HepG2 (cell line): ENCODE measurements around the gene FTCD. TPM values are rescaled to one million over a fixed set of nuclear protein-coding genes. Genes with fewer than 3 reads are reported as not detected.
A peak's percentile ranks its signal among the peaks of the same experiment; 100 is the strongest.

Experiments
- CCDC6 ChIP-seq: sonication (generic); formaldehyde crosslinking; IDR thresholded peaks from 2 replicates; pipeline ENCODE4 v1.8.1; 2022; ENCODE audit warnings: mild to moderate bottlenecking, missing genetic modification reagents, moderate library complexity
- DZIP1 ChIP-seq: sonication (generic); formaldehyde crosslinking; IDR thresholded peaks from 2 replicates; pipeline ENCODE4 v1.5.0; 2020; ENCODE audit warnings: mild to moderate bottlenecking, missing genetic modification reagents
- MYC ChIP-seq: sonication (generic); formaldehyde crosslinking; IDR thresholded peaks from 2 replicates; pipeline ENCODE4 v1.9.0; 2021; ENCODE audit warnings: missing genetic modification reagents, borderline replicate concordance
- POLR2A ChIP-seq, 2 experiments: IDR thresholded peaks; 2 replicates each; pipeline ENCODE4 v1.6.1; 2011; ENCODE audit warnings: low read depth in 2 of 2, low read length in 2 of 2, mild to moderate bottlenecking in 1 of 2, moderate library complexity in 1 of 2; ENCODE audit not compliant: insufficient read depth in 1 of 2
- SIN3A ChIP-seq: IDR thresholded peaks from 2 replicates; pipeline ENCODE4 v1.6.1; 2011; ENCODE audit warnings: low read depth, mild to moderate bottlenecking, control low read depth, low read length, borderline replicate concordance
- ZBTB25 ChIP-seq: IDR thresholded peaks from 2 replicates; pipeline ENCODE4 v1.6.1; 2018; ENCODE audit warnings: missing genetic modification reagents
- ZMAT3 ChIP-seq: sonication (generic); formaldehyde crosslinking; conservative IDR thresholded peaks from 2 replicates; pipeline ENCODE4 v1.7.0; 2021; ENCODE audit warnings: missing genetic modification reagents
- ZNF24 ChIP-seq: fragments of 450-650 bp; IDR thresholded peaks from 2 replicates; pipeline ENCODE4 v1.6.1; 2017; ENCODE audit warnings: antibody characterized with exemption, mild to moderate bottlenecking
- ZNF530 ChIP-seq: sonication (generic); formaldehyde crosslinking; IDR thresholded peaks from 2 replicates; pipeline ENCODE4 v1.5.0; 2020; ENCODE audit warnings: low read depth, mild to moderate bottlenecking, missing genetic modification reagents
- ZNF577 ChIP-seq: sonication (generic); formaldehyde crosslinking; IDR thresholded peaks from 2 replicates; pipeline ENCODE4 v1.4.0; 2020; ENCODE audit warnings: mild to moderate bottlenecking, low read depth, missing genetic modification reagents, borderline replicate concordance
- ZNF703 ChIP-seq: sonication (generic); formaldehyde crosslinking; IDR thresholded peaks from 2 replicates; pipeline ENCODE4 v1.5.1; 2020; ENCODE audit warnings: missing genetic modification reagents, mild to moderate bottlenecking, moderate library complexity, borderline replicate concordance
- ZNF883 ChIP-seq: sonication (generic); formaldehyde crosslinking; IDR thresholded peaks from 2 replicates; pipeline ENCODE4 v1.5.1; 2020; ENCODE audit warnings: mild to moderate bottlenecking, missing genetic modification reagents; ENCODE audit errors: not compliant biosample characterization
- polyA plus RNA-seq, 8 experiments: library from polyadenylated mRNA; depleted of rRNA in 3 of 8; stranded (reverse) in 7 of 8; unstranded in 1 of 8; fragments of >200 nt; fragmentation: Illumina TruSeq in 4 of 8; extraction: Trizol in 4 of 8; gene quantifications; 2 replicates each; pipeline versions ENCODE4 v1.2.1 to v1.2.3, GENCODE V29; 2011 to 2016; ENCODE audit warnings: low read depth in 4 of 8, missing spikeins in 1 of 8, mixed read lengths in 1 of 8; ENCODE audit not compliant: insufficient read depth in 1 of 8
- total RNA-seq, 5 experiments: library from RNA; depleted of rRNA; stranded (reverse); fragments of >200 nt; fragmentation: Illumina TruSeq; extraction: Trizol; gene quantifications; 2 replicates each; pipeline ENCODE4 v1.2.3, GENCODE V29; 2016; ENCODE audit warnings: low read depth in 1 of 5
- TF ChIP-seq, protein P1 (sequence below): sonication (generic); formaldehyde crosslinking; IDR thresholded peaks from 2 replicates; pipeline ENCODE4 v1.9.0; 2021; ENCODE audit warnings: missing genetic modification reagents, borderline replicate concordance
- TF ChIP-seq, protein P2 (sequence below): IDR thresholded peaks from 2 replicates; pipeline ENCODE4 v1.6.1; 2016; ENCODE audit warnings: mild to moderate bottlenecking, missing biosample characterization, missing genetic modification reagents
- TF ChIP-seq, protein P3 (sequence below): sonication (generic); formaldehyde crosslinking; conservative IDR thresholded peaks from 2 replicates; pipeline ENCODE4 v1.8.1; 2023; ENCODE audit warnings: missing genetic modification reagents
- TF ChIP-seq, protein P4 (sequence below): sonication (generic); formaldehyde crosslinking; IDR thresholded peaks from 2 replicates; pipeline ENCODE4 v1.5.1; 2020; ENCODE audit warnings: mild to moderate bottlenecking, missing genetic modification reagents, moderate library complexity

Gene FTCD
- total and polyA plus RNA-seq, 2 of the 13 experiments (the other 11 are each of a cell fraction or from before 2014, with no cell fraction given): 75.7 to 105 TPM

DNA sequence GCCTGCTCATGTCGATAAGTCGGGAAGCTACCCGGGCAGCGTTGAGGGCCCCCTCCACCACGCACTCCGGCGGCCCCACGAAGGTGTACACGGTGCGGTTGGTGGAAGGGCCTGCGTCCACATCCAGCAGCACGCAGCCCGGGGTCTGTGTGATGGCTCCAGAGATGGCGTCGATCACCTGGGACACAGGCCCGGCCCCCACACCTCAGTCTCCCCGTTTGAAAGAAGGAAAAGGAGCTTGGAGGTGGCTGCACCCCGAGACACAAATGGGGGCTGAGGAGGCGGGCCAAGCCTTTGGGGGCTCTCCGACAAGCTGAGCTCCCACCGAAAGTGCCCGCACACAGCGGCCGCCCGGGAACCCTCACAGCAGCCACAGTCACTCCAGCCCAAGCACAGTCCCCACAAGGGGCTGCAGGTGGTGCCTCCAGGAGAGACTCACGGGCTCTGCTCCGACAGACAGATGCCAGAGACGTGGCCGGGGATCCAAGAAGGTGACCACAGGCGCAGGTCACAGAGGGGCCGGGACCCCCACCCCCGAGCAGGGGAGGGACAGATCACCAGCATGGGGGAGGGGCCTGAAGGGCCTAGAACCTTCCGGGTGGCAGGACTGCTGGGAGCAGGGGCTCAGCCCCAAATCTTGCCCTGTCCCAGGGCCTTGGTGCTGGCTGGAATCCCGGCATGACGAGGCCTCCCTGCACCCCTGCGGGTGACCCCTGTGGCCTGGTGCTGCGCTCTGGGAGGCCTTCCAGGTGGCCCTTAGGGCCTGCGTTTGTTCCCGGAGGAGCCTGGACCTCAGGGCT, 1.0 kb downstream of the FTCD start (continued):
- TF ChIP-seq, protein P1, sequence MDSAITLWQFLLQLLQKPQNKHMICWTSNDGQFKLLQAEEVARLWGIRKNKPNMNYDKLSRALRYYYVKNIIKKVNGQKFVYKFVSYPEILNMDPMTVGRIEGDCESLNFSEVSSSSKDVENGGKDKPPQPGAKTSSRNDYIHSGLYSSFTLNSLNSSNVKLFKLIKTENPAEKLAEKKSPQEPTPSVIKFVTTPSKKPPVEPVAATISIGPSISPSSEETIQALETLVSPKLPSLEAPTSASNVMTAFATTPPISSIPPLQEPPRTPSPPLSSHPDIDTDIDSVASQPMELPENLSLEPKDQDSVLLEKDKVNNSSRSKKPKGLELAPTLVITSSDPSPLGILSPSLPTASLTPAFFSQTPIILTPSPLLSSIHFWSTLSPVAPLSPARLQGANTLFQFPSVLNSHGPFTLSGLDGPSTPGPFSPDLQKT (CRISPR knock-in tag): no peak
- no peak for TF ChIP-seq DZIP1 (CRISPR knock-in tag)
- TF ChIP-seq ZNF703 (CRISPR knock-in tag): no peak
- TF ChIP-seq ZBTB25: no peak
- TF ChIP-seq, protein P2, sequence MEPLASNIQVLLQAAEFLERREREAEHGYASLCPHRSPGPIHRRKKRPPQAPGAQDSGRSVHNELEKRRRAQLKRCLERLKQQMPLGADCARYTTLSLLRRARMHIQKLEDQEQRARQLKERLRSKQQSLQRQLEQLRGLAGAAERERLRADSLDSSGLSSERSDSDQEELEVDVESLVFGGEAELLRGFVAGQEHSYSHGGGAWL: no peak
- no peak for TF ChIP-seq ZNF530 (CRISPR knock-in tag)
- TF ChIP-seq ZNF883 (CRISPR knock-in tag): no peak
- TF ChIP-seq CCDC6 (CRISPR knock-in tag): no peak
- no peak for TF ChIP-seq SIN3A
- TF ChIP-seq, protein P3, sequence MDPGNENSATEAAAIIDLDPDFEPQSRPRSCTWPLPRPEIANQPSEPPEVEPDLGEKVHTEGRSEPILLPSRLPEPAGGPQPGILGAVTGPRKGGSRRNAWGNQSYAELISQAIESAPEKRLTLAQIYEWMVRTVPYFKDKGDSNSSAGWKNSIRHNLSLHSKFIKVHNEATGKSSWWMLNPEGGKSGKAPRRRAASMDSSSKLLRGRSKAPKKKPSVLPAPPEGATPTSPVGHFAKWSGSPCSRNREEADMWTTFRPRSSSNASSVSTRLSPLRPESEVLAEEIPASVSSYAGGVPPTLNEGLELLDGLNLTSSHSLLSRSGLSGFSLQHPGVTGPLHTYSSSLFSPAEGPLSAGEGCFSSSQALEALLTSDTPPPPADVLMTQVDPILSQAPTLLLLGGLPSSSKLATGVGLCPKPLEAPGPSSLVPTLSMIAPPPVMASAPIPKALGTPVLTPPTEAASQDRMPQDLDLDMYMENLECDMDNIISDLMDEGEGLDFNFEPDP (CRISPR knock-in tag): no peak
- no peak for TF ChIP-seq POLR2A (IDR thresholded peaks at IDR 0.05; ENCODE audit: insufficient read depth in 1 of 2, low read depth in 2 of 2, low read length in 2 of 2)
- TF ChIP-seq MYC (CRISPR knock-in tag): no peak
- TF ChIP-seq ZNF577 (CRISPR knock-in tag): no peak
- TF ChIP-seq ZNF24: no peak
- no peak for TF ChIP-seq ZMAT3 (CRISPR knock-in tag)
- TF ChIP-seq, protein P4, sequence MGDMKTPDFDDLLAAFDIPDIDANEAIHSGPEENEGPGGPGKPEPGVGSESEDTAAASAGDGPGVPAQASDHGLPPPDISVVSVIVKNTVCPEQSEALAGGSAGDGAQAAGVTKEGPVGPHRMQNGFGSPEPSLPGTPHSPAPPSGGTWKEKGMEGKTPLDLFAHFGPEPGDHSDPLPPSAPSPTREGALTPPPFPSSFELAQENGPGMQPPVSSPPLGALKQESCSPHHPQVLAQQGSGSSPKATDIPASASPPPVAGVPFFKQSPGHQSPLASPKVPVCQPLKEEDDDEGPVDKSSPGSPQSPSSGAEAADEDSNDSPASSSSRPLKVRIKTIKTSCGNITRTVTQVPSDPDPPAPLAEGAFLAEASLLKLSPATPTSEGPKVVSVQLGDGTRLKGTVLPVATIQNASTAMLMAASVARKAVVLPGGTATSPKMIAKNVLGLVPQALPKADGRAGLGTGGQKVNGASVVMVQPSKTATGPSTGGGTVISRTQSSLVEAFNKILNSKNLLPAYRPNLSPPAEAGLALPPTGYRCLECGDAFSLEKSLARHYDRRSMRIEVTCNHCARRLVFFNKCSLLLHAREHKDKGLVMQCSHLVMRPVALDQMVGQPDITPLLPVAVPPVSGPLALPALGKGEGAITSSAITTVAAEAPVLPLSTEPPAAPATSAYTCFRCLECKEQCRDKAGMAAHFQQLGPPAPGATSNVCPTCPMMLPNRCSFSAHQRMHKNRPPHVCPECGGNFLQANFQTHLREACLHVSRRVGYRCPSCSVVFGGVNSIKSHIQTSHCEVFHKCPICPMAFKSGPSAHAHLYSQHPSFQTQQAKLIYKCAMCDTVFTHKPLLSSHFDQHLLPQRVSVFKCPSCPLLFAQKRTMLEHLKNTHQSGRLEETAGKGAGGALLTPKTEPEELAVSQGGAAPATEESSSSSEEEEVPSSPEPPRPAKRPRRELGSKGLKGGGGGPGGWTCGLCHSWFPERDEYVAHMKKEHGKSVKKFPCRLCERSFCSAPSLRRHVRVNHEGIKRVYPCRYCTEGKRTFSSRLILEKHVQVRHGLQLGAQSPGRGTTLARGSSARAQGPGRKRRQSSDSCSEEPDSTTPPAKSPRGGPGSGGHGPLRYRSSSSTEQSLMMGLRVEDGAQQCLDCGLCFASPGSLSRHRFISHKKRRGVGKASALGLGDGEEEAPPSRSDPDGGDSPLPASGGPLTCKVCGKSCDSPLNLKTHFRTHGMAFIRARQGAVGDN (CRISPR knock-in tag): peak; percentile 27
